K562 (cell line): ENCODE results near the gene LIMS1. TPM values are rescaled to one million over a fixed set of nuclear protein-coding genes. Genes with fewer than 3 reads are reported as not detected.

Source experiments
- ARID1B ChIP-seq: fragments of 450-650 bp; IDR thresholded peaks from 2 replicates; pipeline ENCODE4 v1.6.1; 2016; ENCODE audit warnings: antibody characterized with exemption, mild to moderate bottlenecking, inconsistent platforms
- CBFA2T2 ChIP-seq: fragments of 450-650 bp; conservative IDR thresholded peaks from 2 replicates; pipeline ENCODE4 v1.6.1; 2017; ENCODE audit warnings: mild to moderate bottlenecking
- CBX5 ChIP-seq: IDR thresholded peaks from 2 replicates; pipeline ENCODE4 v1.6.1; 2014; ENCODE audit warnings: low read depth, borderline replicate concordance
- GTF2F1 ChIP-seq: IDR thresholded peaks from 2 replicates; pipeline ENCODE4 v1.6.1; 2011; ENCODE audit warnings: low read depth, low read length, improper control_type of control experiment
- MCM5 ChIP-seq: fragments of 450-650 bp; IDR thresholded peaks from 2 replicates; pipeline ENCODE4 v1.6.1; 2016; ENCODE audit warnings: low read depth
- NR2F6 ChIP-seq: fragments of 450-650 bp; formaldehyde crosslinking; IDR thresholded peaks from 2 replicates; pipeline ENCODE4 v1.4.0; 2020; ENCODE audit warnings: mild to moderate bottlenecking
- RNF2 ChIP-seq: sonication (generic); IDR thresholded peaks from 2 replicates; pipeline ENCODE4 v1.6.1; 2016
- SMARCA5 ChIP-seq: fragments of 450-650 bp; IDR thresholded peaks from 2 replicates; pipeline ENCODE4 v1.6.1; 2016
- SOX6 ChIP-seq: fragments of 450-650 bp; IDR thresholded peaks from 2 replicates; pipeline ENCODE4 v1.6.1; 2014; ENCODE audit warnings: mild to moderate bottlenecking
- SREBF1 ChIP-seq: fragments of 150-350 bp; IDR thresholded peaks from 2 replicates; pipeline ENCODE4 v1.6.1; 2014; ENCODE audit warnings: antibody characterized with exemption, low read depth, low read length, borderline replicate concordance
- TAL1 ChIP-seq: fragments of 450-650 bp; IDR thresholded peaks from 2 replicates; pipeline ENCODE4 v1.6.1; 2016; ENCODE audit warnings: mild to moderate bottlenecking
- TCF3 ChIP-seq: sonication (generic); formaldehyde crosslinking; IDR thresholded peaks from 2 replicates; pipeline ENCODE4 v1.4.0; 2020; ENCODE audit warnings: mild to moderate bottlenecking, missing genetic modification reagents
- TRIM24 ChIP-seq, 2 experiments: fragments of 450-650 bp; IDR thresholded peaks; 2 replicates each; pipeline ENCODE4 v1.6.1; 2016
- ZFX ChIP-seq: sonication (generic); formaldehyde crosslinking; IDR thresholded peaks from 2 replicates; pipeline ENCODE4 v1.8.0; 2022; ENCODE audit warnings: mild to moderate bottlenecking, missing genetic modification reagents, moderate library complexity
- polyA plus RNA-seq, 8 experiments: library from polyadenylated mRNA; depleted of rRNA in 4 of 8; stranded (reverse) in 5 of 8; unstranded in 3 of 8; fragments of >200 nt; fragmentation: Nextera tagmentation in 2 of 8; fragmentation: Illumina TruSeq in 1 of 8; extraction: Ambion mirVana in 2 of 8; extraction: Trizol in 1 of 8; gene quantifications; 2 replicates each; pipeline versions ENCODE4 v1.2.1 to v1.2.3, GENCODE V29; 2011 to 2014; ENCODE audit warnings: inconsistent platforms in 1 of 8, missing spikeins in 1 of 8
- total RNA-seq, 7 experiments: library from RNA; depleted of rRNA in 6 of 7; stranded (reverse); fragments of >200 nt in 6 of 7; fragmentation: Illumina TruSeq in 2 of 7; extraction: Trizol in 2 of 7; gene quantifications; 2 replicates each; pipeline versions ENCODE4 v1.2.1 to v1.2.3, GENCODE V29; 2011 to 2021; ENCODE audit warnings: low replicate concordance in 1 of 7
- TF ChIP-seq, protein P1 (sequence below): fragments of 250-450 bp; sonication (Bioruptor Pico); IDR thresholded peaks from 2 replicates; pipeline ENCODE4 v1.5.0; 2021; ENCODE audit warnings: mild to moderate bottlenecking, moderate library complexity
- TF ChIP-seq, protein P2 (sequence below): fragments of 250-450 bp; sonication (Bioruptor Pico); IDR thresholded peaks from 2 replicates; pipeline ENCODE4 v1.5.0; 2020; ENCODE audit warnings: mild to moderate bottlenecking, borderline replicate concordance
- TF ChIP-seq, protein P3 (sequence below): IDR thresholded peaks from 3 replicates; pipeline ENCODE4 v1.6.1; 2011; ENCODE audit warnings: borderline replicate concordance, mild to moderate bottlenecking; ENCODE audit not compliant: insufficient read length, insufficient read depth

LIMS1 gene
- total and polyA plus RNA-seq, 9 of the 15 experiments (the other 6 are each of a cell fraction or from before 2014, with no cell fraction given): 52.8 to 134 (median 81.0) TPM

DNA sequence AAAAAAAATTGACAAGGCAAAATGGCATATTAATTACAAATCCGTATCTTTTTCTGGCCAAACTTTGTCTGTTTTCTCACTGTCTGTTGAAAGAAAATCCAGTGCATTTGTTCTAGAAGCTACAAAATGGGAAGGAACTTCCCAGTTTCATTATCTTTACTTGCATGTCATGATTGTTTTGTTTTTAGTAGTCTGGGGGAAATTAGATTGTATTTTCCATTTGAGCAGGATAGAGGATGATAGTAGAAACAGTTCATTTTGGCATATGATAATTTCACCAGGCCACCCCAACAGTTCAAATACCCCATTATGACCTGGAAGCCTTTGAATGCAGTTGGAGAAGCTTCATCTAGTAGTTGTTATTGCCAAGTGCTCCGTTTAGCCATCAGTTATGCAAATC lies 107.5 kb downstream of the LIMS1 start (continued):
- TF ChIP-seq, protein P1, sequence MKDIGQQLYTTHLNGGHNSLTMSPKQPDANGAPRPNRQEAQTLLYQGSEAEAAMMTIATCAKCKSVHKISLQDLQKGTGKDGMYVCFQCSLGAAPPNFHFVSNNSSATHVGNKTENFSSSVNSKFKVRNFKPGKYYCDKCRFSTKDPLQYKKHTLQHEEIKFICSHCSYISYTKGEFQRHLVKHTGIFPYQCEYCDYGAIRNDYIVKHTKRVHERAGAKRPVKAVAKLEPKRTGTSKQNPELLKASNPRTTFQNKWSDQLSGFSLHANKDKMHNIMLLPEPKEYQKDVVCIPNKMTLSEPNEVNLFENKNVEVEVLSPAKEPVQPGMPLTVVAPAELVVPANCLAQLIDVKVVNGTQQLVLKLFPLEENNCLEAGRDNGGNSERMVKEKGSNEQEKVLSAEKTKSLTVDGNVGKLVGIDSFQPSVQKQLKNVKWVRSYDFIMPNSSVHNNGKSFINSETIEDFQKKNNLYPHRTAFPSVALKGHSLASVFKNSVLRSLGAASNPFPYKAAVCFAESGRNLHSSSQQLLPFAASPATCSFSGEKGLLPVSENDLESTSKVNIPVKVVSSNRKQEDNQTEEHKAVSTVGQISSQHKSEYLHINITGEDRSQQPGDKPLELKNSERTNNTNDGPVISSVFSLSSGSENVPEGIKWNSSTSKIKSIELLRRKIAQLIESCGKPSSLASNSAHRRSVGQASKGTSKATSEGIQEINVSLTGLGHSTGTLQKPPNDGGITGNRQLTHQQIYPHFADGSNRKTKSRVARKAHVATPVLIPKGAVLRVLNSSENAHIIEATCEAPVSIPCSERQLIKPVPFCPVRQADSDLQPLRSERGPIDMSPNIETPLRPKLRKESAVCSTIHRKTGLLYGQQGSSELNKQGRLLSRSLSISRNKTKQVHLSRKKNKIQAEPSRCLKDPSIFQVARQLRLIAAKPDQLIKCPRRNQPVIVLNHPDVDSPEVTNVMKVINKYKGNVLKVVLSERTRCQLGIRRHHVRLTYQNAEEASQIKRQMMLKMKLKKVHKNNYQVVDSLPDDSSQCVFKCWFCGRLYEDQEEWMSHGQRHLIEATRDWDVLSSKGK (CRISPR knock-in tag): no peak
- TF ChIP-seq TCF3 (CRISPR knock-in tag) (peak; percentile 64), SOX6 (peak; percentile 45; the same call in 1 of the 2 replicates), SREBF1 (no peak), CBX5 (no peak), SMARCA5 (no peak), TRIM24 (IDR thresholded peaks at IDR 0.05) (peak in 1 of 2 experiments; percentile 53; a peak in 2 of 4 replicates), TAL1 (peak; percentile 58), CBFA2T2 (peak; percentile 54), ARID1B (peak; percentile 70), GTF2F1 (no peak), NR2F6 (CRISPR knock-in tag) (no peak), ZFX (CRISPR knock-in tag) (no peak), MCM5 (no peak), RNF2 (no peak)
- TF ChIP-seq, protein P2, sequence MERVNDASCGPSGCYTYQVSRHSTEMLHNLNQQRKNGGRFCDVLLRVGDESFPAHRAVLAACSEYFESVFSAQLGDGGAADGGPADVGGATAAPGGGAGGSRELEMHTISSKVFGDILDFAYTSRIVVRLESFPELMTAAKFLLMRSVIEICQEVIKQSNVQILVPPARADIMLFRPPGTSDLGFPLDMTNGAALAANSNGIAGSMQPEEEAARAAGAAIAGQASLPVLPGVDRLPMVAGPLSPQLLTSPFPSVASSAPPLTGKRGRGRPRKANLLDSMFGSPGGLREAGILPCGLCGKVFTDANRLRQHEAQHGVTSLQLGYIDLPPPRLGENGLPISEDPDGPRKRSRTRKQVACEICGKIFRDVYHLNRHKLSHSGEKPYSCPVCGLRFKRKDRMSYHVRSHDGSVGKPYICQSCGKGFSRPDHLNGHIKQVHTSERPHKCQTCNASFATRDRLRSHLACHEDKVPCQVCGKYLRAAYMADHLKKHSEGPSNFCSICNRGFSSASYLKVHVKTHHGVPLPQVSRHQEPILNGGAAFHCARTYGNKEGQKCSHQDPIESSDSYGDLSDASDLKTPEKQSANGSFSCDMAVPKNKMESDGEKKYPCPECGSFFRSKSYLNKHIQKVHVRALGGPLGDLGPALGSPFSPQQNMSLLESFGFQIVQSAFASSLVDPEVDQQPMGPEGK (CRISPR knock-in tag): no peak
- TF ChIP-seq, protein P3, sequence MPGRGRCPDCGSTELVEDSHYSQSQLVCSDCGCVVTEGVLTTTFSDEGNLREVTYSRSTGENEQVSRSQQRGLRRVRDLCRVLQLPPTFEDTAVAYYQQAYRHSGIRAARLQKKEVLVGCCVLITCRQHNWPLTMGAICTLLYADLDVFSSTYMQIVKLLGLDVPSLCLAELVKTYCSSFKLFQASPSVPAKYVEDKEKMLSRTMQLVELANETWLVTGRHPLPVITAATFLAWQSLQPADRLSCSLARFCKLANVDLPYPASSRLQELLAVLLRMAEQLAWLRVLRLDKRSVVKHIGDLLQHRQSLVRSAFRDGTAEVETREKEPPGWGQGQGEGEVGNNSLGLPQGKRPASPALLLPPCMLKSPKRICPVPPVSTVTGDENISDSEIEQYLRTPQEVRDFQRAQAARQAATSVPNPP: no peak
